GM19468 (cell line): Measurements from ENCODE around the gene NUCB2.

Source experiments
- ATAC-seq: cut with Tn5 transposase; IDR thresholded peaks from one replicate; pipeline ENCODE4 v1.9.1; 2021; ENCODE audit warnings: mild to moderate bottlenecking, moderate library complexity, moderate number of reproducible peaks; ENCODE audit not compliant: unreplicated experiment; ENCODE audit errors: extremely low read depth

The NUCB2 gene

DNA sequence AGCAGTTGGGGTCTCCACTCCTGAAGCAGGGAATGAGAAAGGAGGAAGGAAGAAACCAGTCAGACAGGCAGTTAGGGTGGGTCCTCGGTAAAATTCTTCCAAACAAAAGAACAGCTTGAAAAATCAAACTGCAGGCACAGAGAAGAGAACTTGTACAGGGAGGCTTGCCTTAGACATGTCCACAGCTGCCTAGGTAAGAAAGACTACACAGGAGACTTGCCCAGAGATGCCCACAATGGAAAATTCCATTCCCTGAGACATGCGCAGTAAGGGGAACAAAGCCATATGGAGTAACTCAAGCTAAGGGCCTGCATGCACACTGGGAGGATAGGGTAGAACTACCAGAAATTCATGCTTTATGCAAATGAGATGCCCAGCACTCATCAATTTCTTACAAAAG is 102.1 kb downstream of the NUCB2 start:
- ATAC-seq = no peak

- ATAC-seq = no peak
These were observed 103.0 kb downstream of the NUCB2 start for GRCh38 chr11:17379383-17380180.

DNA sequence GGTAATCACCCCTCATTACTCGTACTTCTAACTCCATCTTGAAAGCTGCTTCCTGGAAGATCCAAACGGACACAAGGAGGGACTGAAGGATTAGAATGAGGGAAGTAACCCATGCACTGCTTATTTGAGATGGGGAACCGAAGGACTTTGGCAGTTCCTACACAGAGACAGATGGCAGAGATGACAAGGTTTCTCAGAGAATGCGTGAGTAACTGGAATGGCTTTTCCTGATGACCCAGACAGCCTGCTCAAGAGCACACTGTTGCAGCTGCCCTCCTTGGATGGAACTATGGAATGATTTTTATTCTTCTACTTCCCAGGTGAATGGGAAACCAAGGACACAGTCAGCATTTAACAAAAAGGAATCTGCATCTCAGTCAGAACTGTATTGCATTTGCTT is 104.6 kb downstream of the NUCB2 start:
- no peak for ATAC-seq
